Hematopoietic multipotent progenitor cell treated with erythropoietin and hydrocortisone succinate and interleukin-3 and kit ligand, for 6 days (in vitro differentiated cells): Measurements from ENCODE around the gene C4orf50.

Experiments used
- DNase-seq: peaks from one replicate; pipeline ENCODE4 v3.0.0-alpha.2; 2015

C4orf50 gene

GRCh38 chr4:5913454-5913853 is 104.8 kb downstream of the C4orf50 start:
- no peak for DNase-seq

GRCh38 chr4:5912614-5913019 is 105.6 kb downstream of the C4orf50 start:
- peak; percentile 59 for DNase-seq

DNA sequence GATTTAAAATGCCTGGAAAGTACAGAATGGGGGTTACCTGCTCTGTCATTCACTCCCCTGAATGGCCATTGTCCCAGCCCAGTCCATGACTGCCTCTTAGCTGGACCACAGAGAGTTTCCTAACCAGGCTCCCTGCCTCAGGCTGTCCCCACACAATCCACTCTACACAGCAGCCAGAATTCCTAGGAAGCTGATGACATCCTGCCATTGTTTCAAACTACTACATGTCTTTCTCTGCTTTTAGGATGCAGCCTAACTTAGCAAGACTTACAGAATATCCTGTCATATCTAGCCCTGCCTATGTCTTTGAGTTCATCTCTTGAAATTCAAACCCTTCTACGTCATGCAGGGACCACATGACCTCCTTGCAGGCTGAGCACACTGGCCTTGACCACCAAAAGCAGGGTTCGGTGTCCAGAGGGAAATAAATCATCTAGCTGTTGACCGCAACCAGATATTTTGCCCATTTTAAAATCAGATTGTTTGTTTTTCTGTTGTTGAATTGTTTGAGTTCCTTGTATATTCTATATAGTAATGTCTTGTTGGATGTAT is 109.3 kb downstream of the C4orf50 start:
- no peak for DNase-seq

DNA sequence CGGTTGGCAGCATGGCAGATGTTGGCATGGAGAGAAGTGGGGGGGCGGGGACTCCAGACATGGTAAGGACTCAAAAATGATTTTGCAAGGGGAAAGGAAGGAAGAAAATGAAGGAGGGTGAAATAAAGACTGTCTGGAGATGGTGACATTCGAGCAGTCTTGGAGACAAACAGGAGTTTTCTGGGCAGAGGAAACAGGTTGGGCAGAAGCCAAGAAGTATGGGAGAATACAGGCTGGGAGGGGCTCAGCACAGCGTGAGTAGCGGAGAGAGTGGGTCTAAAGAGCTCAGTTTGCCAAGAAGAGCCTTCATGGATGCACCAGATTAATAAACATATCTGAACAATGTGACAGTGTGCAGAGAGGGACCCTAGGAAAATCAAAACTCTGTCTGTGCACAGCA is 112.0 kb downstream of the C4orf50 start:
- DNase-seq = no peak

- no peak for DNase-seq
Measured at GRCh38 chr4:5905714-5906113, 112.5 kb downstream of the C4orf50 start.

DNA sequence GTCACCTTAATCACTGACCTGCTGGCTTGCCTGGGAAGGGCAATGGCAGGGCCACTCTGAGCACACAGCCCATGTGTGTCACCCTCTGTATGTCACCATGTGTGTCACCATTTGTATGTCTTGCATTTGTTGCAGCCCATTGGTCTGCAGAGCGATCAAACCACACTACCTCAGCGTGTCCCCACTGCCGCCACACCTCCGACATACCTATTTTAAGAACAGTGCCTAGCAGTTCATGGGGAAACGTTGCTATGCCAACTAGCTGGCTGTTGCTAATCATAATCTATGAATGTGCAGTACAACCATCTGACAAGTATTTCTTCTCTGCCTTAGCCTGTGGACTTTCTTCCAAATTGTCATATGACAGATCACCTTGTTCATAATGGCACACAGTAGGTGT is 117.4 kb downstream of the C4orf50 start:
- no peak for DNase-seq

- no peak for DNase-seq
Measured at GRCh38 chr4:5899881-5900280, 118.3 kb downstream of the C4orf50 start.

GRCh38 chr4:5899396-5899795 is 118.8 kb downstream of the C4orf50 start:
- no peak for DNase-seq

- DNase-seq = no peak
Measured at GRCh38 chr4:5897674-5898073, 120.6 kb downstream of the C4orf50 start.

- DNase-seq = no peak
Measured at GRCh38 chr4:5895287-5895686, 122.9 kb downstream of the C4orf50 start.

DNA sequence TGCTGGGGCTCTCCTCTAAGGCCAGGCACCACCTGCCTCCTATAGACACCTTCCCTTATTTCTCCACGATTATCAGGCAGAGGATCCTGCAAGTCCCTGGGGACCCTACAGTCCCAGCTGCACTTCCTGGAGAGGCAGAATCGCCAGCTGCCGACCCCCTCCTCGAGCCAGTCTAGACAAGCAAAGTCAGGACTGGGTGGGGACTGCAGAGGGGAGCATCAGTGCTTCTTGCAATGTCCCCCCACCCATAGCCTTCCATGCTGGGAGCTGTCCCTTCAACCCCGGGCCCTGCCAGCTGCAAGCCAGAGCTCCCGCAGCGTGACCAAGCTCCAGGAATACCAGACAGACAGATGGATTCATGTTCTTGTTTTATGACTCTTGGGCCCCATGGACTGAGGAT is 124.0 kb downstream of the C4orf50 start:
- no peak for DNase-seq

DNA sequence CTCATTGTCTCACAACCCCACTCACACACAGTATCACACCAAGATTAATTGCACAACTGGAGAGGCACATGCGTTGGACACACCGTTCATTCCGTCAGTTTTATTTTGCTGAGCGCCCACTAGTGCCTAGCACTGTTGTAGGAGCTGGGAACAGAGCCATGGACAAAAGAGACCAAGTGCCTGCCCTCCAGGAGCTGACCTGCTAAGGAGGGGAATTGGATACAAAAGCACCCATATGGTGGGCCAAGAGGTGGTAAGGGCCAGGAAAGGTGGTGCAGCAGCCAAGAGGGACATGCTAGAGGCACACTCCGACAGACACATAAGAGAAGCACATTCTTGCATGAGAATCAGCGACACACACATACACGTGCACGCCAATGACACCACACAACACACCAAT is 124.6 kb downstream of the C4orf50 start:
- no peak for DNase-seq

- DNase-seq = peak; percentile 52
Measured at GRCh38 chr4:5893004-5893580, 125.1 kb downstream of the C4orf50 start, which contains the start of gene CRMP1. TSS of gene CRMP1 (minus strand) at chr4:5893086. CDS start at chr4:5892969, 117 bp downstream.

GRCh38 chr4:5892323-5893003 is 125.8 kb downstream of the C4orf50 start:
- no peak for DNase-seq

DNA sequence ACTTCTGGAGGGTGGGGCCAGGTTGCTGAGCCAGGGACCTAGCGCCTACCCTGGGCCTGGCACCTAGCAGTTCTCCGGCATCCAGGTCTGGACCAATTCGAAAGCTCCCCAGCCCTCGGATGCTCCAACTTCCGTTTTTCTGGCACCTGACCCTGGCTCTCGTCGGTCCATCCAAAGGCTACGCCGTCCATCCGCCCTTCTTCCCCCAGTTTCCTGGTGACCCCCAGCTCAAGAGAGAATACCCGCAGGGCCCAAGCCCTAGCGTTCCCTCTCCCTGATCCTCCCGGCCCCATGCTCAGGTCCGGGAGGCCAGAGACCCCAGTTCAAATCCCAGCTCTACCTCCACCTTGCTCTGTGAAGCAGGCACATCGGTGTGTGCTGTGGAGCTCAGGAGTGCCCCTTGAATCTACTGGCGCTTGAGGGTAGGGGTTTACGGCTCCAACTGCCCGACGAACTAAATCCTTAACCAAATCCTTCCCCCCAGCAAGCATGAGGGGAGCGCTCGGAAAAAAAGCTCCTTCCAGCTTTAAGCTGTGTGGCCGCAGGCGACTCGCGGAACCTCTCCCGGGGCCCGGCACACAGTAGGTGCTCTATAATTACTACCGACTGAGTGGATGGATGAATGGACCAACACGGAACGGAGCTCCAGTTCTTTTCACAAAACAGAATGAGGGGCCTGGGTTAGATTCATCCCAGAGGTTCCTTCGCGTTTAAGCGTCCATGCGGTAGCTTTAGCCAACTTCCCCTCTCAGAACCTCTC is 126.5 kb downstream of the C4orf50 start:
- no peak for DNase-seq

GRCh38 chr4:5890063-5890727 is 128.0 kb downstream of the C4orf50 start:
- DNase-seq = no peak

GRCh38 chr4:5889002-5889696 is 129.1 kb downstream of the C4orf50 start:
- DNase-seq = no peak

DNA sequence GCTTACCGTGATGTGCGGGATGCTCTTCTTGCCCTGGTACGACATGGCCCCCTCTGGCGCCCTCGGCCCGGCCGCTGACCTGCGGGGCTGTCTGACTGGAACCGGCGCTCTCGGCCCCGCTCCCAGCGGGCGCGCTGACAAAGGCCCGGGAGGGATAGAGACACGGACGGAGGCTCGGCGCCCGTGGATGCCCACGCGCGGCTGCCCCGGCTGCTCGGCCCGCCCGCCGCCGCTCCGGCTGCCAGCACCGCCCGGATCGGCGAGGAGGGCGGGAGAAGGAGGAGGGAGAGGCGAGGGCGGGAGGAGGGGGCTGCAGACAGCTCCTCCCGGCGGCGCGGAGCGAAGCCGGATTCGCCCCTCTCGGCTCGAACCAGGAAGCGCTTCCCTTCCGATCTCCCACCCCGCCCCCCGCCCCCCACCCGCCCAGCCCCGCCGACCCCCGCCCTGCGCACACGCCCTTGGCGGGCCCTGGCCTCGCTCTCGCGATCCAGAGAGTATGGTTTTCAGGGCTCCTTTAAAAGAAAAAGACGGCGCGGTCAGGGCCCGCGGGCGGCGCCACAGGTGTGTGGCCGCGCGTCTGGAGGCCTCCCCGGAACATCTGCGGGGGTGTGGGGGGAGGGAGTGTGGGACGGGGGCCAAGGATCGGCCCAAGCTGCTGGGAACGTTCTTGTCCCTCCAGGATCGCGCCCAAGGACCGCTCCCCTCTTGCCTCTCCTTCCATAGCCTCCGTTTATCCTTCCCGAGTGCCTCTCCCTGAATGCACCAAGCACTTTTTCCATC is 129.8 kb downstream of the C4orf50 start:
- no peak for DNase-seq

GRCh38 chr4:5887361-5888221 is 130.6 kb downstream of the C4orf50 start:
- no peak for DNase-seq

- no peak for DNase-seq
Measured at GRCh38 chr4:5887011-5887360, 131.2 kb downstream of the C4orf50 start.

GRCh38 chr4:5885733-5886132 is 132.5 kb downstream of the C4orf50 start:
- DNase-seq = no peak
